GM12872 (cell line): Measurements from ENCODE around the gene CYB5B.

Experiments used
- TF ChIP-seq, protein P1 (sequence below): IDR thresholded peaks from 3 replicates; pipeline ENCODE4 v1.5.1; 2011; ENCODE audit warnings: low read depth, mild to moderate bottlenecking, low read length, moderate library complexity; ENCODE audit not compliant: insufficient read depth

Gene CYB5B

DNA sequence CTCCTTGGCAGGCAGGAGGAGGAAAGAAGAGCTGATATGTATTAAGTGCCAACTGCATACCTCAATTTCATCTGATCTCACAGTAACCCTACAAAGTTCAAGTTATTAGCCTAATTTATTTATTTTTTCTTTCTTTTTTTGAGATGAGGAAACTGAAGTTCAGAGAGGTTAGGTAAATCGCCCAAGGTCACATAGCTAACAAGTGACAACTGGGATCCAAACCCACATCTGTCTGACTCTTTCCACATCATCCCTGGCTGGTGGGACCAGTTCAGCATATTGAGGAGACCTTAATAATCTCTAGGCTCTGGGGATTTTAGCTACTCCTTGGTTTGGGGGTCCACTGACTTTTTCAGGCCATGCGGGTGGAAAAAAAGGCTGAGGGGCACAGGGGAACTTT is 60.9 kb downstream of the CYB5B start:
- TF ChIP-seq, protein P1, sequence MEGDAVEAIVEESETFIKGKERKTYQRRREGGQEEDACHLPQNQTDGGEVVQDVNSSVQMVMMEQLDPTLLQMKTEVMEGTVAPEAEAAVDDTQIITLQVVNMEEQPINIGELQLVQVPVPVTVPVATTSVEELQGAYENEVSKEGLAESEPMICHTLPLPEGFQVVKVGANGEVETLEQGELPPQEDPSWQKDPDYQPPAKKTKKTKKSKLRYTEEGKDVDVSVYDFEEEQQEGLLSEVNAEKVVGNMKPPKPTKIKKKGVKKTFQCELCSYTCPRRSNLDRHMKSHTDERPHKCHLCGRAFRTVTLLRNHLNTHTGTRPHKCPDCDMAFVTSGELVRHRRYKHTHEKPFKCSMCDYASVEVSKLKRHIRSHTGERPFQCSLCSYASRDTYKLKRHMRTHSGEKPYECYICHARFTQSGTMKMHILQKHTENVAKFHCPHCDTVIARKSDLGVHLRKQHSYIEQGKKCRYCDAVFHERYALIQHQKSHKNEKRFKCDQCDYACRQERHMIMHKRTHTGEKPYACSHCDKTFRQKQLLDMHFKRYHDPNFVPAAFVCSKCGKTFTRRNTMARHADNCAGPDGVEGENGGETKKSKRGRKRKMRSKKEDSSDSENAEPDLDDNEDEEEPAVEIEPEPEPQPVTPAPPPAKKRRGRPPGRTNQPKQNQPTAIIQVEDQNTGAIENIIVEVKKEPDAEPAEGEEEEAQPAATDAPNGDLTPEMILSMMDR, result no peak

DNA sequence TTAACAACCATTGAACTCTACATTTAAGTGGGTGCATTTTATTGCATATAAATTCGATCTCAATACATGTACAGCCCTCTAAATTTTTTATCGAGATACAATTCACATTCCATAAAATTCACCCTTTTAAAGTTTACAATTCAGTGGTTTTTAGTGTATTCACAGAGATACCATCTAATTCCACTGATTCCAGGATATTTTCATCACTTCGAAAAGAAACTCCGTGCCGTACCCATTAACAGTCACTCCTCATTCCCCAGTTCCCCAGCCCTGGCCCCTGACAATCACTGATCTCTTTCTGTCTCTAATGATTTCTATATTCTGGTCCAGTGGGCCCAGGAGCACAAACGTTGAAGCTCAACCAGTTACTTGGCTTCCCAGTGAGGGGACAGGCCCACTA is 61.4 kb downstream of the CYB5B start:
- TF ChIP-seq, protein P1, result no peak

- TF ChIP-seq, protein P1, result no peak
Observed at GRCh38 chr16:69486272-69486671, 61.9 kb downstream of the CYB5B start.

DNA sequence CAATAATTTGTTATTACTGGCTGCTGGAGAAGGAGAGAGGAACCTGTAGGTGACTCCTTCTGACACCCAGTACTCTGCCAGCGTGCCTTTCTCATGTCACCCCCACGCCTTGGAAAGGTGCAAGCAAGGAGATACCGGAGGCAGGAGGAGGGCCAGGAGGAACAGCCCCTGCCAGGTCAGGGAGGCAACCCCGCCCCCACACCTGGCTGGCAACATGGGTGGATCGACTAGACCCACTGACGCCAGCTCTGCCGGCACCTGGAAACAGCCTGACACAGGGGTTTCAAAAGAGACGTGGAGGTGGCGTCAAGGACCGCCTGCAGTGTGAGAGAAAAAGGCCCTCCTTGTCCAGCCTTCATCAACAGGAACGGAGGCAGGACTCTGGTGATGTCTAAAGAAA is 62.3 kb downstream of the CYB5B start:
- TF ChIP-seq, protein P1, result no peak

GRCh38 chr16:69490707-69491324 is 66.4 kb downstream of the CYB5B start:
- TF ChIP-seq, protein P1, result no peak

- TF ChIP-seq, protein P1, result peak; percentile 50; the same call in 2 of the 3 replicates
Observed at GRCh38 chr16:69494991-69495392, 70.6 kb downstream of the CYB5B start.

GRCh38 chr16:69495821-69496220 is 71.4 kb downstream of the CYB5B start:
- TF ChIP-seq, protein P1, result no peak
